Ovary (tissue), 9 donors: ENCODE results near the gene PPP1R13B. TPM values are rescaled to one million over a fixed set of nuclear protein-coding genes. Genes with fewer than 3 reads are reported as not detected.
A peak's percentile ranks its signal among the peaks of the same experiment; 100 is the strongest.

Experiments used
- DNase-seq, 5 donors: peaks; one replicate each; pipeline ENCODE4 v3.0.0-alpha.2; 2019 to 2020
- H3K27ac ChIP-seq, 2 donors: fragments of 200-600 bp; one replicate each; pipeline versions ENCODE4 v1.5.1 to v1.8.0; 2019 to 2022
- H3K27me3 ChIP-seq: fragments of 200-600 bp; one replicate; pipeline ENCODE4 v1.8.0; 2022
- H3K36me3 ChIP-seq: fragments of 200-600 bp; sonication (generic); one replicate; pipeline ENCODE4 v1.5.1; 2019
- H3K4me1 ChIP-seq: one replicate; pipeline ENCODE4 v1.8.1; 2013; ENCODE audit warnings: mild to moderate bottlenecking, moderate library complexity; ENCODE audit not compliant: insufficient read depth
- H3K4me3 ChIP-seq: fragments of 200-600 bp; sonication (generic); one replicate; pipeline ENCODE4 v1.5.1; 2017
- H3K9me3 ChIP-seq, 2 donors: fragments of 200-600 bp in 1 of 2; sonication (generic) in 1 of 2; one replicate each; pipeline versions ENCODE4 v1.5.1 to v1.8.1; 2013 to 2019; ENCODE audit warnings: mild to moderate bottlenecking in 1 of 2, moderate library complexity in 1 of 2
- EP300 ChIP-seq: sonication (generic); formaldehyde crosslinking; IDR thresholded peaks from one replicate; pipeline ENCODE4 v1.6.1; 2017; ENCODE audit warnings: antibody characterized with exemption
- POLR2A ChIP-seq: fragments of 450-650 bp; IDR thresholded peaks from one replicate; pipeline ENCODE4 v1.6.1; 2017; ENCODE audit warnings: antibody characterized with exemption, mild to moderate bottlenecking, moderate library complexity
- WGBS, 3 donors: extraction: QIAGEN DNeasy Blood & Tissue Kit in 1 of 3; methylation state at CpG; one replicate each; pipeline versions ENCODE4 v1.1.5 to v1.1.7; 2013 to 2017; 5-methylcytosine and 5-hydroxymethylcytosine counted together
- intact Hi-C, 4 donors: fragments of 100-400 bp; cut with DNase I; formaldehyde crosslinking; loops; one replicate each; pipeline versions ENCODE4 v1.11.0 to v1.15.1; 2022 to 2023
- polyA plus RNA-seq, 2 donors: library from polyadenylated mRNA; stranded (reverse); fragments of 200-250 nt in 1 of 2; fragments of 350-450 nt in 1 of 2; fragmentation: Illumina TruSeq in 1 of 2; extraction: RNeasy Lipid Tissue Mini Kit (QIAGEN cat#74804) in 1 of 2; gene quantifications; one replicate each; pipeline ENCODE4 v1.2.3, GENCODE V29; 2013 to 2014
- total RNA-seq, 7 donors: library from RNA; depleted of rRNA in 2 of 7; stranded (reverse); fragments of >200 nt in 2 of 7; fragmentation: NEBNext Ultra II Directional in 3 of 7; extraction: Animal tissue kit (Norgen Biotek cat#: 25700) in 3 of 7; gene quantifications; one replicate each; pipeline versions ENCODE4 v1.1.0 to v1.2.4, GENCODE V29; 2016 to 2023
- TF ChIP-seq, protein P1 (sequence below), 3 donors: fragments of 450-650 bp in 2 of 3; fragments of 200-600 bp in 1 of 3; IDR thresholded peaks; one replicate each; pipeline versions ENCODE4 v1.5.1 to v1.8.0; 2016 to 2022; ENCODE audit warnings: antibody characterized with exemption in 3 of 3, mild to moderate bottlenecking in 1 of 3
- donor health status: DM: no; HTN: no; CAD: no; lungs with moderate emphysema.
- donor health status: DM: no; HTN: no; CAD: no.
- donor health status: Bipolar disorder and iron deficiency.
- donor health status: DM: yes; HTN: yes; CAD: no.
- donor health status: DM: no; HTN: no; CAD: no.
- donor health status: DM: yes; HTN: yes; CAD: no.

PPP1R13B gene
- total and polyA plus RNA-seq, 9 donors, result 15.0 to 64.8 (median 35.3) TPM

DNA sequence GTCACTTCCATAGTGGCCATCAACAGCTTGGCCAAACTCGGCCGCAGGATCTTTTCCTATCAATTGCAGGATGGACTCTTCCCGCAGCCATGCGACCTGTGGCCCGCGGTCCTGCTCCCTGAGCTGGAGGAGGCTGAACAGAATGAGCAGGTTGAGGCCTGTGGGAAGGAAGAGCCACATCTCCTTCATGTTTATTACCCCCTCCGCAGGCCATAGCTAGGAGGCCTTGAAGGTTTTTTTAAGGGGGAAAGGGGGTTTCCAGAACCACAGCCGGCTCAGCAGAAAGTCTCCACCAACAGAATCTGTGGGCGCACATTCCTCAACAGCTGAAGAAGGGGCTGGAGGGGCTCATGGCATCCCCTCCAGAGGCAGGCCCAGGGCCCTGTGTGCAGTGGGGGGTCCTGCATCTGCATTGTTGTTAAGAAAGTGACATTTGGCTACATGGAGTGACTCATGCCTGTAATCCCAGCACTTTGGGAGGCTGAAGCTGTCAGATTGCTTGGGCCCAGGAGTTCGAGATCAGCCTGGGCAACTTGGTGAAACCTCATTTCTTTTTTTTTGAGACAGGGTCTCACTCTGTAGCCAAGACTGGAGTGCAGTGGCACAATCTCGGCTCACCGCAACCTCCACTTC lies 25.2 kb upstream of the PPP1R13B start:
- Histone ChIP-seq H3K27ac (no peak overlapping the region), H3K27me3 (no peaks in the 10 kb centered on the region), H3K4me1 (no peaks in the 10 kb centered on the region), H3K9me3 (no peaks in the 10 kb centered on the region), H3K36me3 (no peaks in the 10 kb centered on the region), H3K4me3 (peak overlapping the region; percentile 8)
- intact Hi-C loops, result no loop called here
- TF ChIP-seq, protein P1, sequence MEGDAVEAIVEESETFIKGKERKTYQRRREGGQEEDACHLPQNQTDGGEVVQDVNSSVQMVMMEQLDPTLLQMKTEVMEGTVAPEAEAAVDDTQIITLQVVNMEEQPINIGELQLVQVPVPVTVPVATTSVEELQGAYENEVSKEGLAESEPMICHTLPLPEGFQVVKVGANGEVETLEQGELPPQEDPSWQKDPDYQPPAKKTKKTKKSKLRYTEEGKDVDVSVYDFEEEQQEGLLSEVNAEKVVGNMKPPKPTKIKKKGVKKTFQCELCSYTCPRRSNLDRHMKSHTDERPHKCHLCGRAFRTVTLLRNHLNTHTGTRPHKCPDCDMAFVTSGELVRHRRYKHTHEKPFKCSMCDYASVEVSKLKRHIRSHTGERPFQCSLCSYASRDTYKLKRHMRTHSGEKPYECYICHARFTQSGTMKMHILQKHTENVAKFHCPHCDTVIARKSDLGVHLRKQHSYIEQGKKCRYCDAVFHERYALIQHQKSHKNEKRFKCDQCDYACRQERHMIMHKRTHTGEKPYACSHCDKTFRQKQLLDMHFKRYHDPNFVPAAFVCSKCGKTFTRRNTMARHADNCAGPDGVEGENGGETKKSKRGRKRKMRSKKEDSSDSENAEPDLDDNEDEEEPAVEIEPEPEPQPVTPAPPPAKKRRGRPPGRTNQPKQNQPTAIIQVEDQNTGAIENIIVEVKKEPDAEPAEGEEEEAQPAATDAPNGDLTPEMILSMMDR (IDR thresholded peaks at IDR 0.05), result no peak
- 68 to 84% (median 81%) methylated on average over 12 of the region's 12 CpGs for WGBS, 3 donors
- DNase-seq, result no peak

DNA sequence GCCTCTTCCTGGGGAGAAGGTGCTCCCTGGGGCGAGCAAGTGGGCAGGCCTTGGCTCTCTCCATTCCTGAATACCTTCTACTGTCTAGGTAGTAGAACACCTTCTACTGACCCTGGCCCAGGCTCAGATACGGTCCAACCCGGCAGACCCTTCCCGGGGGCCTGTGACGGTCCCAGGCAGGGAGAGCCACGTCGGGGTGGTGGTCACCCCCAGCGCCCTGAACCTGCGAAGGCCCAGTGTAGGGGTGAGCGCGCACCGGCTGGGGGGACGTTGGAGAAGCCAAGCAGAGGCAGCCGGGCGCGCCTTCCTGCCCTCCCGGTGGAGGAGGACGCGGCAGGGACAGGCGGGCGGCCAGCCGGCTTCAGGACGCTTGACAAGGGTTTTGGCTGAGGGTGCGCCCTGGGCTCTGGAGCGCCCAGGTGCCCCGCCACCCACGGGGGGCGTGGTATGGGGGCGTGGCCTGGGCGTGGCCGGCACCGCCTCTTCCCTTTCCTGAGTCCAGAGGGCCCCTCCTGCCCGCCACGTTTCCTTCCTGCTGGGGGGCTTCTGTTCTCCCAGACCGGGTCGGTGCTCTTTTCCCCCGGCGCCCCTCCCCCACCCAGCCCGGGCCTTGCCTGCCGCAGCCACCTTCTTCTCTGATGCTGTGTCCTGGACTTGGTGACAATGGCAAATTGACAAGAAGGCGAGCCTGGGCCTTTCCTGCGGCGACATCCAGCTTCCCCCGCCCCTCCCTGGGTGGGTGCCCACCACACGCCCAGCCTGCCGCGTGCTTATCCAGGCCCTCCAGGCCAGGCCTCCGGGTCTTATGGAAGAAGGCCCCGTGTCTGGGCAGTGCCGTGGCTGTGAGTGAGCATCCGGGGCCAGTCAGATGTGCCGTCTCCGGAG lies 24.5 kb upstream of the PPP1R13B start:
- H3K4me1 ChIP-seq, result no peaks in the 10 kb centered on the region
- intact Hi-C loops, result no loop called here
- H3K9me3 ChIP-seq, result no peaks in the 10 kb centered on the region
- DNase-seq, result peak in 1 of 5 donors; percentile 58
- TF ChIP-seq, protein P1 (IDR thresholded peaks at IDR 0.05), result no peak
- no peak for TF ChIP-seq POLR2A
- no peak for TF ChIP-seq EP300
- H3K4me3 ChIP-seq, result peak overlapping the region; percentile 8
- WGBS, 3 donors, result 49 to 59% (median 55%) methylated on average over 50 to 53 of the region's 53 CpGs
- no peaks in the 10 kb centered on the region for H3K27me3 ChIP-seq
- no peaks in the 10 kb centered on the region for H3K36me3 ChIP-seq
- H3K27ac ChIP-seq, result no peak overlapping the region

DNA sequence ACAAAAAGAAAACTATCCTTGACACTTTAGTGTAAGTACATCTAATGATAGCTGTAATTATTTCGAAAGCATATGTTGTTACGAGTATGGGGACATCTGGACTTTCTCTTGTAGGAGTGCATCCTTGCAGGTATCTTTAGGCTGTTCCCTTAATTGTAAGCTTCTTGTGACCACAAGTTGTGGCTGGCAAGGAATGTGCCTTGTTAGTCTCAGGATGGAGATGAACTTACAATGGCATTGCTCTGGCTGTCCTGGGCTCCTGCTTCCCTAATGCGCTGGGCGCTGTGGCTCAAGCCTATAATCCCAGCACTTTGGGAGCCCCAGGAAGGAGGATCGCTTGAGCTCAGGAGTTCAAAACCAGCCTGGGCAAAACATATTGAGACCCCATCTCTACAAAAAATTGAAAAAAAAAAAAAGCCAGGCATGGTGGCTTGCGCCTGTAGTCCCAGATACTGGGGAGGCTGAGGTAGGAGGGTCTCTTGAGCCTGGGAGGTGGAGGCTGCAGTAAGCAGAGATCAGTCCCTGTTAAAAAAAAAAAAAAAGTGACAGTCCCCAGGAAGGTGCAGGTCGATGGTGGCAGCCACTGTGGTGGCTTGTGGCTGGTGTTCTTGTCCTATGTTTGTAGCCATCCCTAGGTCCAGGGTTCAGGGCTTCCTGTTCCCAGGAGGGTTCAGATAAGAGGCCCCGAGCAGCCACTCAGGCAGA lies 23.7 kb upstream of the PPP1R13B start:
- Histone ChIP-seq H3K27me3 (no peaks in the 10 kb centered on the region), H3K9me3 (no peaks in the 10 kb centered on the region), H3K4me3 (no peak overlapping the region), H3K27ac (no peak overlapping the region), H3K4me1 (no peaks in the 10 kb centered on the region), H3K36me3 (no peaks in the 10 kb centered on the region)
- intact Hi-C loops, result no loop called here
- 92 to 95% (median 94%) methylated on average over 8 of the region's 8 CpGs for whole genome bisulfite sequencing, 3 donors
- no peak for DNase-seq
- TF ChIP-seq, protein P1 (IDR thresholded peaks at IDR 0.05), result no peak
- TF ChIP-seq EP300 (no peak), POLR2A (no peak)

DNA sequence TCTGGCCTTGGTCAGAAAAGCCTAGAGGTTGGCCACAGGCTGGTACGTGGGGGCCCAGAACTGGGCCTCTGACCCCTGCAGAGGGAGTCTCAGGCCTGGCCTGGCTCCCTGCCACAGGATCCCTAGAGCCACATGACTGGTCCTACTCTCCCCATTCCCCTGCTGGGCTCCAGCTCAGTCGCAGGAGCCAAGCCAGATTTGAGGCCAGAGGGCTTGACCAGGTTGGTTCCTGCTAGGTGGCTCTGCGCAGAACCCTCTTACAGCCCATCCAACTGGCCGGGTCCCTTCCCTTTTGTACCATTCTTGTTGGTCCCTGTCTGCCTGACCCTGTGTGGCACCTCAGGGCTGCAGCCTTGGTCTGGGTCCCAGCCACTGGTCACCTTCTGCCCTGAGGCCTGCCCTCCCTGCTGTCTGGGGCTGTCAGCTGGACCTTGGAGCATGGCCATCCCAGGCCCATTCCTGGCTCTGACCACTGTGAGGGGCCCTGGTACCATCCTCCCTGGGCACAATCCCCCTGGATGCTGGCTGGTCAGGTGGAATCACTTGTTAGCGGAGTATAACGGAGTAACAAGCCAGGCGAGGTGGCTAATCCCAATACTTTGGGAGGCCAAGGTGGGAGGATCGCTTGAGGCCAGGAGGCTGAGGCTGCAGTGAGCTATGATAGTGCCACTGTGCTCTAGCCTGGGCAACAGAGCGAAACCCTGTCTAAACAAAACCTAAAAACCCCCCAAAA lies 22.9 kb upstream of the PPP1R13B start:
- TF ChIP-seq EP300 (no peak), POLR2A (no peak)
- TF ChIP-seq, protein P1 (IDR thresholded peaks at IDR 0.05), result no peak
- Histone ChIP-seq H3K36me3 (no peaks in the 10 kb centered on the region), H3K27me3 (no peaks in the 10 kb centered on the region), H3K4me3 (no peak overlapping the region), H3K4me1 (no peaks in the 10 kb centered on the region), H3K27ac (no peak overlapping the region), H3K9me3 (no peaks in the 10 kb centered on the region)
- WGBS, 3 donors, result 89 to 94% (median 90%) methylated on average over 9 of the region's 9 CpGs
- no peak for DNase-seq
- intact Hi-C loops, result no loop called here
